A549 treated with Hydrocortisone at 1 μM for 4 hours (cell line): ENCODE measurements around the gene DRC3. TPM values are rescaled to one million over a fixed set of nuclear protein-coding genes. Genes with fewer than 3 reads are reported as not detected.

Experiments
- total RNA-seq: library from RNA; stranded (reverse); fragments of 200-300 nt; extraction: Qiagen RNA extraction; gene quantifications from 5 replicates; pipeline ENCODE4 v1.2.3, GENCODE V29; 2022

DRC3 gene, protein sequence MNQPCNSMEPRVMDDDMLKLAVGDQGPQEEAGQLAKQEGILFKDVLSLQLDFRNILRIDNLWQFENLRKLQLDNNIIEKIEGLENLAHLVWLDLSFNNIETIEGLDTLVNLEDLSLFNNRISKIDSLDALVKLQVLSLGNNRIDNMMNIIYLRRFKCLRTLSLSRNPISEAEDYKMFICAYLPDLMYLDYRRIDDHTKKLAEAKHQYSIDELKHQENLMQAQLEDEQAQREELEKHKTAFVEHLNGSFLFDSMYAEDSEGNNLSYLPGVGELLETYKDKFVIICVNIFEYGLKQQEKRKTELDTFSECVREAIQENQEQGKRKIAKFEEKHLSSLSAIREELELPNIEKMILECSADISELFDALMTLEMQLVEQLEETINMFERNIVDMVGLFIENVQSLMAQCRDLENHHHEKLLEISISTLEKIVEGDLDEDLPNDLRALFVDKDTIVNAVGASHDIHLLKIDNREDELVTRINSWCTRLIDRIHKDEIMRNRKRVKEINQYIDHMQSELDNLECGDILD
- total RNA-seq, result 2.2 to 2.6 TPM (median 2.3 TPM) in 5 replicates

DNA sequence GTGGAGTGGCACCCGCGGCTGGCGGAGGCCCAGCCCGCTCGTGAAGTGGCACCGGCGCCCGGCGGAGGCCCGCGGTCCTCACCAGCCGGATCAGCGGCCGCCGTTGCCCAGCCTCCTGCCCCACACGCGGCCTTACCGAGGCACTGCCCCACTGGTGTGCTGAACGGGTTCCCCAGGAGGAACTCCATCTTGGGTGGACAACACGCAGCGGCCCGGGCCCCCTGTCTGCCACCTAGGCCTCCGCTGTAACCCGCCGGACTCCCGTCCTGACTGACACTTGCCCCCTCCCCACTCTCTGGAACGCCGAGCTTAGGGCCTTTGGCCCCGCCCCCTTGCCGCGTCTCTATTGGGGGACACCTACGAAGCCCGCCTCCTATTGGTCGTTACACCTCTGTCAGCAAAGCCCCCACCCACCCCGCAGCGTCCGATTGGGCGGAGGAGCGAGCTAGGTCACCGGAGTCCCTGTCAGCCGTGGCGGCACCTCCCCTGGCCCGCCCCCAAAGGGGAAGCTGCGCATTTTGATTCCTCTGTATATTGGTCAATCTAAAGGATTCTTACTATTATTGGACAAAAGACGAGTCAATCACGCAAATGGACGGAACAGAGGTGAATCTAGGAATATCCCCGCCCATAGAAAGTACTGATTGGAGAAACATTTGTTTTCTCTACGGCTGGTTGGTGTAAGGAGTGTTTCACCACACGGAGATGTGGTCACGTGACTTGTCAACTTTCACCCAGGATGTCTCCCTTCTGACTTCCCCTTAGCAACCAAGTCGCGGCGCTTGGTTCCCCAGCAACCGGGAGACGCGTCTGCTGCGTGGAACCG is at the start of gene DRC3, which contains the start of gene TOM1L2:
DRC3 (plus strand) TSS at position 737 of the 826 bp plus-strand sequence. CDS start 4,737 bp downstream, outside the sequence.
TOM1L2 (minus strand) TSS at position 275 of the 826 bp plus-strand sequence; CDS start at position 188, 87 bp downstream.

DNA sequence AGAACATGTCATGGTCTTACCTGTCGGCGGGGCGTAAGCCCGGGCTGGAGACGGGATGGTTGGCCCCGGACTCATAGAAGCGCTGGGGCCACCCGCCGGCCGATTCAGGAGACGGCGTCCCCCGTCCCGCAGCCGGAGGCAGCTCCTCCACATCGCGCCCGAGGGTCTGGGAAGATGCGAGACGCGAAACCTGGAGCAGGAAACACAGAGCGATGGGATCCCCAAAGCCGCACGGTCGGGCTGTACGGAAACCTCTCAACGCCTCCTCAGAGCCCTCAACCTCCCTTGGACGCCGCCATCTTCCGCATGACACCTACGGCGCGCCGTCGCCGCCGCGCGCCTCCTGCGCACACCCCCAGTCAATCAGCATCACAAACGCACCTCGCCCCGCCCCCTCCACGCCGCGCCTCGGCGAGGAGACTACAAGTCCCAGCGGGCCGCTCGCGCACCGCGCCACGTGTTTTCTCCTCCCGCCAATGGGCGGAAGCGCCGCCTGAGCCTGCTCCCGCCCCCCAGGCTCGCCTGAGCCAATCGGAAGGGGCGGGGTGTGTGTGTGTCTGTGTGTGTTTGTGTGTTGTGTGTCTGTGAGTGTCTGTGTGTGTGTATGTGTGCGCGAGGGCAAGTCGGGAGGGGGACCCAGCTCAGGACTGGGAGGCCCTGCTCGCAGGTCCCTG is 66.3 kb downstream of the DRC3 start, which contains the start of the genes ATPAF2 and GID4:
ATPAF2 (minus strand) TSS at position 308 of the 674 bp plus-strand sequence; CDS start at position 153, 155 bp downstream.
GID4 (plus strand) TSS at position 548 of the 674 bp plus-strand sequence; CDS start at position 605, 57 bp downstream.

Other genes starting within 250 kb of the DRC3 start
- 70.0 to 74.0 TPM (median 73.6 TPM) in 5 replicates for gene SREBF1, start 135.9 kb upstream of the DRC3 start, total RNA-seq
- gene TOM1L2, start 462 bp upstream of the DRC3 start, total RNA-seq, result 16.8 to 23.3 TPM (median 21.7 TPM) in 5 replicates
- 22.8 to 30.3 TPM (median 30.2 TPM) in 5 replicates for gene ATPAF2, start 66.3 kb downstream of the DRC3 start, total RNA-seq
- 8.3 to 11.3 TPM (median 10.5 TPM) in 5 replicates for gene GID4, start 66.5 kb downstream of the DRC3 start, total RNA-seq
- 48.8 to 54.9 TPM (median 51.3 TPM) in 5 replicates for gene DRG2, start 115.1 kb downstream of the DRC3 start, total RNA-seq
- gene MYO15A, start 135.9 kb downstream of the DRC3 start, total RNA-seq, result 0.34 to 0.54 TPM (median 0.37 TPM) in 5 replicates
- gene ALKBH5, start 211.0 kb downstream of the DRC3 start, total RNA-seq, result 48.1 to 62.0 TPM (median 51.7 TPM) in 5 replicates